AG04450 (cell line): Measurements from ENCODE around the gene POTEF. TPM values are rescaled to one million over a fixed set of nuclear protein-coding genes. Genes with fewer than 3 reads are reported as not detected.
"Not testable (repeated sequence)": the region's sequence is repeated elsewhere in the genome, so short reads cannot be mapped to it uniquely, and the experiment has no call there.

Experiments used
- CTCF ChIA-PET: fragments of 300-600, 350-600 bp; formaldehyde crosslinking; extraction: SDS; loops from one replicate; lab custom pipeline; 2022; ENCODE audit warnings: antibody characterized with exemption, inconsistent platforms; lab: Charles Lee
- POLR2A ChIA-PET: fragments of 350-600 bp; formaldehyde crosslinking; extraction: SDS; loops from one replicate; lab custom pipeline; 2021; ENCODE audit warnings: antibody characterized with exemption, inconsistent platforms; lab: Yijun Ruan, JAX
- DNase-seq: peaks from one replicate; pipeline ENCODE4 v3.0.0-alpha.2; 2011; ENCODE audit warnings: low read depth, low spot score
- H3K27ac ChIP-seq: one replicate; pipeline ENCODE4 v1.5.1; 2012; ENCODE audit warnings: low read depth, low read length, control low read depth
- H3K27me3 ChIP-seq: one replicate; pipeline ENCODE4 v1.6.0; 2012; ENCODE audit warnings: low read length; ENCODE audit not compliant: control insufficient read depth, insufficient read depth
- H3K4me3 ChIP-seq: 2 replicates; pipeline ENCODE4 v1.5.1; 2011; ENCODE audit warnings: mild to moderate bottlenecking, low read depth, low read length, control low read depth
- H3K9me3 ChIP-seq: 2 replicates; pipeline ENCODE4 v1.5.1; 2012; ENCODE audit warnings: low read length; ENCODE audit not compliant: control insufficient read depth, insufficient read depth
- CTCF ChIP-seq: IDR thresholded peaks from 2 replicates; pipeline ENCODE4 v1.5.1; 2011; ENCODE audit warnings: low read depth, low read length, control low read depth, inconsistent platforms
- polyA plus RNA-seq: library from polyadenylated mRNA; depleted of rRNA; stranded (reverse); fragments of >200 nt; gene quantifications from 2 replicates; pipeline ENCODE4 v1.2.3, GENCODE V29; 2011

The POTEF gene
- polyA plus RNA-seq, 1 experiment = not detected

- Histone ChIP-seq H3K4me3 (no peak overlapping the region), H3K9me3 (no peaks in the 10 kb centered on the region), H3K27me3 (no peaks in the 10 kb centered on the region), H3K27ac (no peak overlapping the region)
- DNase-seq = no peak
- CTCF ChIA-PET = interaction anchor here (0.6 kb wide), 1 partner anchor 1278 kb away, joined by 3 read pairs; no protein-coding TSS in a partner anchor
- TF ChIP-seq CTCF = no peak
- POLR2A ChIA-PET = no interaction called here
Measured at GRCh38 chr2:130135692-130136541, 6.9 kb upstream of the POTEF start.

GRCh38 chr2:130128464-130128863 is 558 bp downstream of the POTEF start:
- DNase-seq, H3K27ac ChIP-seq, POLR2A ChIA-PET, H3K4me3 ChIP-seq, H3K9me3 ChIP-seq, CTCF ChIA-PET, H3K27me3 ChIP-seq: not testable (repeated sequence)

- H3K27me3 ChIP-seq, H3K9me3 ChIP-seq, H3K4me3 ChIP-seq, POLR2A ChIA-PET, CTCF ChIA-PET, DNase-seq, H3K27ac ChIP-seq: not testable (repeated sequence)
Measured at GRCh38 chr2:130127726-130128125, 1.3 kb downstream of the POTEF start.

GRCh38 chr2:130120924-130121323 is 8.1 kb downstream of the POTEF start:
- H3K4me3 ChIP-seq, H3K27me3 ChIP-seq, POLR2A ChIA-PET, H3K9me3 ChIP-seq, H3K27ac ChIP-seq, CTCF ChIA-PET, DNase-seq: not testable (repeated sequence)

GRCh38 chr2:130102597-130103363 is 26.2 kb downstream of the POTEF start:
- DNase-seq, CTCF ChIA-PET, H3K9me3 ChIP-seq, POLR2A ChIA-PET, H3K4me3 ChIP-seq, H3K27ac ChIP-seq, H3K27me3 ChIP-seq: not testable (repeated sequence)

GRCh38 chr2:130062645-130063044 is 66.4 kb downstream of the POTEF start:
- DNase-seq, H3K4me3 ChIP-seq, CTCF ChIA-PET, POLR2A ChIA-PET, H3K27ac ChIP-seq, H3K27me3 ChIP-seq, H3K9me3 ChIP-seq: not testable (repeated sequence)

GRCh38 chr2:130059982-130060381 is 69.0 kb downstream of the POTEF start:
- DNase-seq, H3K9me3 ChIP-seq, CTCF ChIA-PET, H3K4me3 ChIP-seq, H3K27me3 ChIP-seq, POLR2A ChIA-PET, H3K27ac ChIP-seq: not testable (repeated sequence)

GRCh38 chr2:130056336-130056735 is 72.7 kb downstream of the POTEF start:
- POLR2A ChIA-PET, H3K4me3 ChIP-seq, CTCF ChIA-PET: not testable (repeated sequence)

GRCh38 chr2:130053217-130053911 is 75.7 kb downstream of the POTEF start:
- POLR2A ChIA-PET, H3K4me3 ChIP-seq, CTCF ChIA-PET, H3K9me3 ChIP-seq, H3K27me3 ChIP-seq, DNase-seq, H3K27ac ChIP-seq: not testable (repeated sequence)

More at GRCh38 chr2:130056336-130056735, 72.7 kb downstream of the POTEF start:
- not testable (repeated sequence) for H3K9me3 ChIP-seq, DNase-seq, H3K27me3 ChIP-seq, H3K27ac ChIP-seq

GRCh38 chr2:130052376-130052775 is 76.6 kb downstream of the POTEF start:
- POLR2A ChIA-PET, CTCF ChIA-PET, H3K9me3 ChIP-seq, DNase-seq, H3K27me3 ChIP-seq, H3K27ac ChIP-seq, H3K4me3 ChIP-seq: not testable (repeated sequence)
